ENCODE measurements around the gene HSF4.

DNA sequence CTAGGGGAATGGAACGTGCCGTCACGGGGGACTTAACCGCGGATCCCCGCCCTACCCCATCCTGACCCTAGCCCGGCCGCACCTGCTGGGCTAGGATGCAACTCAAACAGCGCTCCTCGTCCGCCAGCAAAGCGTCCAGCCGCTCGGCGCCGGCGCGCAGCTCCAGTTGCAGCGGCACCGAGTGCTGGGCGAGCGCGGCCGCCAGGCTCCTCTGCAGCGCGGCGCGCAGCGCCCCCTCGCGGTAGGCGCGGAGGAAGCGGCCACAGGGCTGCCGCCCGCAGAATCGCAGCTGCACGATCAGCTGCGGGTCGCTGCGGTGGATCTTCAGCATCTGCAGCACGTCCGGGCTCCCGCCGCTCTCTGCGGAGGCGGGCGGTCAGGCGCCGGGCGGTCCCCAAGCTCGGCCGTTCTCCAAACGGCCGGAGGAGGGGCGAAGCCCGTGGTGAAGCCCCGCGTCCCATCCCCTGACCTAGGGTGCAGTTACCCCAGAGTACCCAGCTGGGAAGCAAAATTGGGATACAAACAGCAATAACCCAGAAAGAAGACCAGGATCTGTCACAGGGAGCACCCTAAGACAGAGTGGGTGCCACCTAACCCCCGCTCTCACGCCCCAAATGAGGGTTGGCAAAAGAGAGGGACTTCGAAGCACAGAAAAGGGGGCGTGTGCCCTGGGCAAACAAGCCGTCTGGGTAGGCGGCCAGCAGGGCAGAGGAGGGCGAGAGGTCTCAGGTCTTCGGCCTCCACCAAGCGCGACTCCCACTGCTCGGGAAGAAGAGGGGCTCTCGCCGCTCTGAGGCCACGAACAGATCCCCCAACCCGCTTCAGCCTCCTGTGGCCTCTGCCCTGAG lies 9.0 kb upstream of the HSF4 start:
- TF ChIP-seq TAF1 (IDR thresholded peaks at IDR 0.05; ENCODE audit: borderline replicate concordance, low read depth, low read length) (no peak), POLR2AphosphoS5 (IDR thresholded peaks at IDR 0.05; ENCODE audit: low read depth, low read length) (no peak), POLR2A (IDR thresholded peaks at IDR 0.05; ENCODE audit: low read depth, low read length) (no peak)

Data from GM12892 (cell line).